Gastroesophageal sphincter (tissue), 4 donors: ENCODE results near the gene ATP11A. TPM values are rescaled to one million over a fixed set of nuclear protein-coding genes. Genes with fewer than 3 reads are reported as not detected.

Experiments used
- ATAC-seq: fragments of 150-250 bp; one replicate; pipeline ENCODE4 v1.9.1; 2016; ENCODE audit warnings: mild to moderate bottlenecking, moderate library complexity
- H3K27ac ChIP-seq, 4 donors: fragments of 200-600 bp; sonication (generic) in 3 of 4; 1 replicate in 3 of 4; 2 replicates in 1 of 4; pipeline ENCODE4 v1.5.1; 2016 to 2019
- H3K27me3 ChIP-seq: fragments of 200-600 bp; sonication (generic); one replicate; pipeline ENCODE4 v1.5.1; 2019
- H3K36me3 ChIP-seq, 2 donors: fragments of 200-600 bp; sonication (generic); one replicate each; pipeline ENCODE4 v1.5.1; 2019; ENCODE audit warnings: control low read depth in 1 of 2
- H3K4me1 ChIP-seq, 3 donors: fragments of 200-600 bp; sonication (generic); 1 replicate in 2 of 3; 2 replicates in 1 of 3; pipeline ENCODE4 v1.5.1; 2016 to 2019; ENCODE audit warnings: control low read depth in 2 of 3
- H3K4me3 ChIP-seq, 2 donors: fragments of 200-600 bp; sonication (generic); one replicate each; pipeline ENCODE4 v1.5.1; 2019; ENCODE audit warnings: mild to moderate bottlenecking in 1 of 2, moderate library complexity in 1 of 2
- H3K9me3 ChIP-seq, 3 donors: fragments of 200-600 bp; sonication (generic); one replicate each; pipeline ENCODE4 v1.5.1; 2017 to 2019; ENCODE audit warnings: control low read depth in 2 of 3
- CTCF ChIP-seq, 4 experiments: fragments of 200-600 bp in 2 of 4; fragments of 450-650 bp in 2 of 4; sonication (generic) in 1 of 4; IDR thresholded peaks; one replicate each; pipeline ENCODE4 v1.5.1; 2017 to 2019; ENCODE audit warnings: antibody characterized with exemption in 4 of 4, mild to moderate bottlenecking in 2 of 4, moderate library complexity in 2 of 4
- EP300 ChIP-seq: sonication (generic); formaldehyde crosslinking; IDR thresholded peaks from one replicate; pipeline ENCODE4 v1.6.1; 2017; ENCODE audit warnings: antibody characterized with exemption, mild to moderate bottlenecking
- POLR2A ChIP-seq, 2 donors: fragments of 450-650 bp; IDR thresholded peaks; one replicate each; pipeline ENCODE4 v1.6.1; 2017; ENCODE audit warnings: antibody characterized with exemption in 2 of 2, mild to moderate bottlenecking in 2 of 2, moderate library complexity in 1 of 2
- POLR2AphosphoS5 ChIP-seq: sonication (generic); formaldehyde crosslinking; IDR thresholded peaks from one replicate; pipeline ENCODE4 v1.6.1; 2017; ENCODE audit warnings: antibody characterized with exemption
- WGBS, 2 donors: methylation state at CpG; one replicate each; pipeline ENCODE4 v1.1.5; 2018; ENCODE audit warnings: low coverage in 1 of 2; 5-methylcytosine and 5-hydroxymethylcytosine counted together
- total RNA-seq, 4 donors: library from RNA; depleted of rRNA; stranded (reverse); fragments of >200 nt; gene quantifications; one replicate each; pipeline ENCODE4 v1.1.0, GENCODE V29; 2016

ATP11A gene
- total RNA-seq, 4 donors from 2014 or later: 12.9 to 21.7 (median 17.1) TPM

- 67 to 78% methylated on average over 4 to 12 of the region's 15 CpGs for WGBS, 2 donors
- Histone ChIP-seq H3K4me3 (peak overlapping the region; percentile 26 to 45), H3K36me3 (no peaks in the 10 kb centered on the region), H3K4me1 (peaks cover 0 to 3% (median 0%) of the 10 kb centered on the region in 3 donors), H3K9me3 (no peaks in the 10 kb centered on the region), H3K27ac (no peak overlapping the region), H3K27me3 (no peaks in the 10 kb centered on the region)
- ATAC-seq: no peak
- no peak for TF ChIP-seq POLR2A (IDR thresholded peaks at IDR 0.05)
- TF ChIP-seq EP300: no peak
- TF ChIP-seq POLR2AphosphoS5: no peak
- no peak for TF ChIP-seq CTCF (IDR thresholded peaks at IDR 0.05)
Observed at GRCh38 chr13:112760931-112761330, 71.1 kb downstream of the ATP11A start.

GRCh38 chr13:112761701-112762689, 72.2 kb downstream of the ATP11A start:
- no peaks in the 10 kb centered on the region for H3K27me3 ChIP-seq
- 73 to 87% methylated on average over 2 to 6 of the region's 21 CpGs for WGBS, 2 donors
- ATAC-seq: peak; percentile 63
- peaks cover 0 to 3% (median 0%) of the 10 kb centered on the region in 3 donors for H3K4me1 ChIP-seq
- no peaks in the 10 kb centered on the region for H3K36me3 ChIP-seq
- no peak overlapping the region for H3K4me3 ChIP-seq
- no peaks in the 10 kb centered on the region for H3K9me3 ChIP-seq
- TF ChIP-seq EP300: no peak
- TF ChIP-seq POLR2A (IDR thresholded peaks at IDR 0.05): no peak
- TF ChIP-seq POLR2AphosphoS5: no peak
- TF ChIP-seq CTCF (IDR thresholded peaks at IDR 0.05): no peak
- H3K27ac ChIP-seq: no peak overlapping the region

GRCh38 chr13:112762690-112763080, 72.8 kb downstream of the ATP11A start:
- no peak for ATAC-seq
- Histone ChIP-seq H3K27ac (no peak overlapping the region), H3K36me3 (no peaks in the 10 kb centered on the region)

GRCh38 chr13:112764028-112764427, 74.2 kb downstream of the ATP11A start:
- ATAC-seq: no peak
- 90 to 100% methylated on average over 1 to 2 of the region's 11 CpGs for WGBS, 2 donors
- no peak for TF ChIP-seq POLR2AphosphoS5
- TF ChIP-seq CTCF (IDR thresholded peaks at IDR 0.05): no peak
- TF ChIP-seq EP300: no peak
- no peak for TF ChIP-seq POLR2A (IDR thresholded peaks at IDR 0.05)
- Histone ChIP-seq H3K4me3 (no peak overlapping the region), H3K9me3 (no peaks in the 10 kb centered on the region), H3K36me3 (no peaks in the 10 kb centered on the region), H3K4me1 (peaks cover 0 to 3% (median 0%) of the 10 kb centered on the region in 3 donors), H3K27ac (no peak overlapping the region), H3K27me3 (no peaks in the 10 kb centered on the region)

More at GRCh38 chr13:112762690-112763080, 72.8 kb downstream of the ATP11A start:
- Histone ChIP-seq H3K27me3 (no peaks in the 10 kb centered on the region), H3K9me3 (no peaks in the 10 kb centered on the region), H3K4me3 (no peak overlapping the region), H3K4me1 (peaks cover 0 to 3% (median 0%) of the 10 kb centered on the region in 3 donors)
- 89 to 96% methylated on average over 12 to 19 of the region's 19 CpGs for WGBS, 2 donors
- TF ChIP-seq POLR2AphosphoS5 (no peak), POLR2A (IDR thresholded peaks at IDR 0.05) (no peak), CTCF (IDR thresholded peaks at IDR 0.05) (no peak), EP300 (no peak)
